ENCODE results near the gene MAGED1.

DNA sequence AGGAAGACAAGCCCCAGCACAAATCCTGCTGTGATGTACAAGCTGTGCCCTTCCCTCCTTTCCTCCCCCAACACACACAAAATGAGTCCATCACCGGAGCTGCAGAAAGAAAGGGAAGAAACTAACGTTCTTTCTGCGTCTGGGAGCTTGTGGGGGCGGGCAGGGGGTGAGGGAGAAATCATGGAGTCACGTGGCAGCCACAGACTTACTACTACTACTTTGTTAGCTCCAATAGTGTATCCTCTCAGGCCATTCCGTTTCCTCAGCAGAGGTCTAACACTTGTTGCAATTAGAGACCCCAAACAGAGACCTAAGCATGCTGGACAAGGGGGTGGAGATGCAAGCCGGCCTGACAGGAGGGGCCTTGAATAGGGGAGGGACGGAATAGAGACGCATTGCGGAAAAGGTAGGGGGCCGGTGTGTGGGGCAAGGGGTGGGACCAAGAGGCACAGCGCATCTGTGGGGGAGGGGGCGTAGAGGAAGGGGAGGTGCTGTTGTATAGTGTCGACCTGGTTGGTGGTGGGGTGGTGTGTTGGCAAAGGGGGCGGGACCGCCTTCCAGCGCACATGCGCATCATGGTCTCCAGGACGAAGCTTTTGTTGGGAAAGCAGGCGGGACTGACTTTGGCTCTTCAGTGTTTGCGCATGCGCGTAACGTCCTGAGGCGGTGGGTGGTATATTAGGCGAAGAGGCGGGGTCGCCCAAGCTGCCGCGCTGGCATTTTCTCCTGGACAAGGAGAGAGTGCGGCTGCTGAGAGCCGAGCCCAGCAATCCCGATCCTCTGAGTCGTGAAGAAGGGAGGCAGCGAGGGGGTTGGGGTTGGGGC lies at the start of gene MAGED1:
- TF ChIP-seq, protein P1, sequence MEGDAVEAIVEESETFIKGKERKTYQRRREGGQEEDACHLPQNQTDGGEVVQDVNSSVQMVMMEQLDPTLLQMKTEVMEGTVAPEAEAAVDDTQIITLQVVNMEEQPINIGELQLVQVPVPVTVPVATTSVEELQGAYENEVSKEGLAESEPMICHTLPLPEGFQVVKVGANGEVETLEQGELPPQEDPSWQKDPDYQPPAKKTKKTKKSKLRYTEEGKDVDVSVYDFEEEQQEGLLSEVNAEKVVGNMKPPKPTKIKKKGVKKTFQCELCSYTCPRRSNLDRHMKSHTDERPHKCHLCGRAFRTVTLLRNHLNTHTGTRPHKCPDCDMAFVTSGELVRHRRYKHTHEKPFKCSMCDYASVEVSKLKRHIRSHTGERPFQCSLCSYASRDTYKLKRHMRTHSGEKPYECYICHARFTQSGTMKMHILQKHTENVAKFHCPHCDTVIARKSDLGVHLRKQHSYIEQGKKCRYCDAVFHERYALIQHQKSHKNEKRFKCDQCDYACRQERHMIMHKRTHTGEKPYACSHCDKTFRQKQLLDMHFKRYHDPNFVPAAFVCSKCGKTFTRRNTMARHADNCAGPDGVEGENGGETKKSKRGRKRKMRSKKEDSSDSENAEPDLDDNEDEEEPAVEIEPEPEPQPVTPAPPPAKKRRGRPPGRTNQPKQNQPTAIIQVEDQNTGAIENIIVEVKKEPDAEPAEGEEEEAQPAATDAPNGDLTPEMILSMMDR (conservative IDR thresholded peaks at IDR 0.05) = no peak
- no peak for TF ChIP-seq EZH2 (IDR thresholded peaks at IDR 0.05; ENCODE audit: low read depth)

Data from PC-9 (cell line).